Neural cell (in vitro differentiated cells): ENCODE measurements around the gene BICC1.

Experiments used
- CTCF ChIP-seq: fragments of 450-650 bp; IDR thresholded peaks from 2 replicates; pipeline ENCODE4 v1.5.1; 2014; ENCODE audit warnings: antibody characterized with exemption, mild to moderate bottlenecking, moderate library complexity; ENCODE audit not compliant: poor library complexity, severe bottlenecking
- EZH2 ChIP-seq: fragments of 200-600, 300-800 bp; shearing (Covaris generic), sonication (generic); IDR thresholded peaks from 2 replicates; pipeline ENCODE4 v1.6.1; 2014; ENCODE audit warnings: antibody characterized with exemption, low read length, borderline replicate concordance, mild to moderate bottlenecking; ENCODE audit not compliant: insufficient read depth, poor library complexity, severe bottlenecking
- MXI1 ChIP-seq: fragments of 450-650 bp; conservative IDR thresholded peaks from 2 replicates; pipeline ENCODE4 v1.6.1; 2014; ENCODE audit warnings: antibody characterized with exemption, mild to moderate bottlenecking; ENCODE audit not compliant: poor library complexity, severe bottlenecking
- POLR2AphosphoS5 ChIP-seq: IDR thresholded peaks from 2 replicates; pipeline ENCODE4 v1.6.1; 2012
- RAD21 ChIP-seq: fragments of 450-650 bp; conservative IDR thresholded peaks from 2 replicates; pipeline ENCODE4 v1.6.1; 2014; ENCODE audit warnings: antibody characterized with exemption, mild to moderate bottlenecking, moderate library complexity
- REST ChIP-seq: IDR thresholded peaks from 2 replicates; pipeline ENCODE4 v1.6.1; 2012; ENCODE audit warnings: borderline replicate concordance
- TAF1 ChIP-seq: IDR thresholded peaks from 2 replicates; pipeline ENCODE4 v1.6.1; 2012; ENCODE audit warnings: low read depth

GRCh38 chr10:58733436-58733835, 220.8 kb downstream of the BICC1 start:
- TF ChIP-seq REST = no peak
- TF ChIP-seq MXI1 = no peak
- no peak for TF ChIP-seq CTCF
- TF ChIP-seq POLR2AphosphoS5 = no peak
- TF ChIP-seq TAF1 = no peak
- no peak for TF ChIP-seq EZH2
- TF ChIP-seq RAD21 = no peak
